ENCODE results near the gene ELMO3. TPM values are rescaled to one million over a fixed set of nuclear protein-coding genes. Genes with fewer than 3 reads are reported as not detected.
A peak's percentile ranks its signal among the peaks of the same experiment; 100 is the strongest.

Gene ELMO3
- total and polyA plus RNA-seq, 2 donors from 2014 or later, result 24.2 to 33.1 TPM

DNA sequence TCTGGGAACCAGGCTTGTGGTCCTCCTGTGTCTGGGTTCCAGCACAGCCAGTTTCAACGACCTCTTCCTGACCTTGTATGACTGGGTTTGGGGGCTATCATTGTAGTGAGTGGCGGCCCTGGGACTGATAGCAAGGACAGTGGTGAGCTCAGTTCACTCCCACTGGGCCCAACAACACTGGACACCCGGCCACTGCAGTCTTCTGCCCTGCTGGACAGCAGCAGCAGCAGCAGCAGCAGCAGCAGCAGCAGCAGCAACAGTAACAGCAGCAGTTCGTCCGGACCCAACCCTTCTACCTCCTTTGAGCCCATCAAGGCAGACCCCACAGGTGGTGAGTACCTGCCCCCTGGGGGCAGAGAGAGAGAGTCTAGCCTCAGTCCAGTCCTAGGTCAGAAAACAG is 3.3 kb upstream of the ELMO3 start:
- DNase-seq (no peak), FAIRE-seq (no peak)
- Histone ChIP-seq H3K36me3 (ENCODE audit: control insufficient read depth in 2 of 3, insufficient read depth in 3 of 3, low read length in 3 of 3) (peaks cover 7 to 48% (median 26%) of the 10 kb centered on the region in 3 donors), H3K27ac (ENCODE audit: low read depth in 2 of 2, low read length in 2 of 2) (no peak overlapping the region), H3K9ac (ENCODE audit: low read length in 3 of 3) (no peak overlapping the region), H3K4me3 (ENCODE audit: low read length in 3 of 3) (no peak overlapping the region), H3K27me3 (ENCODE audit: control insufficient read depth, insufficient read depth, low read length) (no peaks in the 10 kb centered on the region), H3K9me3 (ENCODE audit: control insufficient read depth in 2 of 3, insufficient read depth in 1 of 3, low read length in 3 of 3) (no peaks in the 10 kb centered on the region), H3K4me1 (ENCODE audit: control insufficient read depth in 2 of 3, insufficient read depth in 2 of 3, low read depth in 1 of 3, low read length in 3 of 3) (peaks cover 0 to 49% (median 35%) of the 10 kb centered on the region in 3 donors)
- TF ChIP-seq, protein P1, sequence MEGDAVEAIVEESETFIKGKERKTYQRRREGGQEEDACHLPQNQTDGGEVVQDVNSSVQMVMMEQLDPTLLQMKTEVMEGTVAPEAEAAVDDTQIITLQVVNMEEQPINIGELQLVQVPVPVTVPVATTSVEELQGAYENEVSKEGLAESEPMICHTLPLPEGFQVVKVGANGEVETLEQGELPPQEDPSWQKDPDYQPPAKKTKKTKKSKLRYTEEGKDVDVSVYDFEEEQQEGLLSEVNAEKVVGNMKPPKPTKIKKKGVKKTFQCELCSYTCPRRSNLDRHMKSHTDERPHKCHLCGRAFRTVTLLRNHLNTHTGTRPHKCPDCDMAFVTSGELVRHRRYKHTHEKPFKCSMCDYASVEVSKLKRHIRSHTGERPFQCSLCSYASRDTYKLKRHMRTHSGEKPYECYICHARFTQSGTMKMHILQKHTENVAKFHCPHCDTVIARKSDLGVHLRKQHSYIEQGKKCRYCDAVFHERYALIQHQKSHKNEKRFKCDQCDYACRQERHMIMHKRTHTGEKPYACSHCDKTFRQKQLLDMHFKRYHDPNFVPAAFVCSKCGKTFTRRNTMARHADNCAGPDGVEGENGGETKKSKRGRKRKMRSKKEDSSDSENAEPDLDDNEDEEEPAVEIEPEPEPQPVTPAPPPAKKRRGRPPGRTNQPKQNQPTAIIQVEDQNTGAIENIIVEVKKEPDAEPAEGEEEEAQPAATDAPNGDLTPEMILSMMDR (IDR thresholded peaks at IDR 0.05; ENCODE audit: borderline replicate concordance, extremely low read depth, insufficient read depth), result no peak
- intact Hi-C loops (cut with DNase I), result no loop called here

DNA sequence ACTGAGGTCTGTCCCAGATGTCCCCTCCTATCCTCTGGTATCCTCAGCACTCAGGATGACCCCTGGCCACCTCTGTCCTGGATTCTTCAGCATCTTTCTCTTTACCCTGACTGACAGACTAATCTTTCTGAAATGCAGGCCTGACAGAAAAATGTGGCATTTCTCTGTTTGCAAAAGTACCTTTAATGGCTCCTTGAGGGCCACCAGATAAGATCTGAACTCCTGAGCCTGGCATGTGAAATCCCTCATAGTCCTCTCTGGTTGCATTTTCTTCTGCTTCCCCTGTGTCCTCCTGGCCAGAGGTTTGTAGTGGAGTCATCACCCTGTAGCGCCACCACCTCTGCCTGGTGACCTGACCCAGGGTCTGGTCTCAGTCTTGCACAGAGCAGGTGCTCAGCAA is 2.0 kb upstream of the ELMO3 start:
- peaks cover 7 to 52% (median 30%) of the 10 kb centered on the region in 3 donors for H3K36me3 ChIP-seq (ENCODE audit: control insufficient read depth in 2 of 3, insufficient read depth in 3 of 3, low read length in 3 of 3)
- H3K9me3 ChIP-seq (ENCODE audit: control insufficient read depth in 2 of 3, insufficient read depth in 1 of 3, low read length in 3 of 3), result no peaks in the 10 kb centered on the region
- TF ChIP-seq, protein P1 (IDR thresholded peaks at IDR 0.05; ENCODE audit: borderline replicate concordance, extremely low read depth, insufficient read depth), result no peak
- no peaks in the 10 kb centered on the region for H3K27me3 ChIP-seq (ENCODE audit: control insufficient read depth, insufficient read depth, low read length)
- H3K4me3 ChIP-seq (ENCODE audit: low read length in 3 of 3), result no peak overlapping the region
- H3K4me1 ChIP-seq (ENCODE audit: control insufficient read depth in 2 of 3, insufficient read depth in 2 of 3, low read depth in 1 of 3, low read length in 3 of 3), result peaks cover 0 to 43% (median 35%) of the 10 kb centered on the region in 3 donors
- intact Hi-C loops (cut with DNase I), result no loop called here
- H3K27ac ChIP-seq (ENCODE audit: low read depth in 2 of 2, low read length in 2 of 2), result peak overlapping the region; percentile 16 to 23
- no peak for DNase-seq
- no peak overlapping the region for H3K9ac ChIP-seq (ENCODE audit: low read length in 3 of 3)
- FAIRE-seq, result no peak

DNA sequence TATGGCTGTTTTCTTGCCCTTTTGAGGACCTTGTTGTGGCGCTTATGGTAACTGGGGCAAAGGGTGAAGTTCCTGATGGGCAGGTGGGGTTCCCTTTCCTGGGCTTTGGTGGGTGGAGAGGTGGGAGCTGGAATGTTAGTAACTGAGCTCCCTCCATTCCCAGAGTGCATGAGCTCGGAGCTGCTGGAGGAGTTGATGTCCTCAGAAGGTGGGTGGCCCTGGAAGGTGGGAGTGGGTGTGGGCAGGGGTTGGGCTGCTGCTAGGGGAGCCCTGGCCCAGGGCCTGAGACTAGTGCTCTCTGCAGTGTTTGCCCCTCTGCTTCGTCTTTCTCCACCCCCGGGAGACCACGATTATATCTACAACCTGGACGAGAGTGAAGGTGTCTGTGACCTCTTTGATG is 1.2 kb upstream of the ELMO3 start:
- TF ChIP-seq, protein P1 (IDR thresholded peaks at IDR 0.05; ENCODE audit: borderline replicate concordance, extremely low read depth, insufficient read depth), result no peak
- Histone ChIP-seq H3K4me3 (ENCODE audit: low read length in 3 of 3) (no peak overlapping the region), H3K36me3 (ENCODE audit: control insufficient read depth in 2 of 3, insufficient read depth in 3 of 3, low read length in 3 of 3) (peaks cover 7 to 52% (median 30%) of the 10 kb centered on the region in 3 donors), H3K27ac (ENCODE audit: low read depth in 2 of 2, low read length in 2 of 2) (peak overlapping the region in 1 of 2 donors; percentile 78), H3K4me1 (ENCODE audit: control insufficient read depth in 2 of 3, insufficient read depth in 2 of 3, low read depth in 1 of 3, low read length in 3 of 3) (peaks cover 0 to 40% (median 34%) of the 10 kb centered on the region in 3 donors), H3K9me3 (ENCODE audit: control insufficient read depth in 2 of 3, insufficient read depth in 1 of 3, low read length in 3 of 3) (no peaks in the 10 kb centered on the region), H3K27me3 (ENCODE audit: control insufficient read depth, insufficient read depth, low read length) (no peaks in the 10 kb centered on the region), H3K9ac (ENCODE audit: low read length in 3 of 3) (peak overlapping the region in 1 of 3 donors; percentile 34)
- peak in 1 of 5 donors; percentile 48 for DNase-seq
- intact Hi-C loops (cut with DNase I), result no loop called here
- no peak for FAIRE-seq
